OCI-LY1 (cell line): ENCODE data around the gene CXXC1.

ENCODE experiments used
- CTCF ChIP-seq: fragments of 200-600 bp; sonication (generic), shearing (Covaris generic); IDR thresholded peaks from 2 replicates; pipeline ENCODE4 v1.5.1; 2017; ENCODE audit warnings: mild to moderate bottlenecking, antibody characterized with exemption, low read length, moderate library complexity, mixed read lengths
- EZH2 ChIP-seq: fragments of 200-600 bp; sonication (generic), shearing (Covaris generic); IDR thresholded peaks from 2 replicates; pipeline ENCODE4 v1.8.0; 2017; ENCODE audit warnings: borderline replicate concordance, mixed run types, mild to moderate bottlenecking, antibody characterized with exemption, low read length, moderate library complexity, mixed read lengths

- TF ChIP-seq EZH2 = no peak
- no peak for TF ChIP-seq CTCF
Observed at GRCh38 chr18:50284255-50284885, 3.1 kb downstream of the CXXC1 start.
